Stimulated activated CD4-positive, alpha-beta T cell treated with anti-CD3 and anti-CD28 coated beads, Interleukin-15, amount 100 ng/mL, for 48 hours (primary cell): ENCODE measurements around the gene CDC27.
"Not testable (repeated sequence)": the region's sequence is repeated elsewhere in the genome, so short reads cannot be mapped to it uniquely, and the experiment has no call there.

Experiments used
- DNase-seq, 2 donors: peaks; one replicate each; pipeline ENCODE4 v3.0.0-alpha.2; 2020; ENCODE audit warnings: low read depth in 2 of 2

The CDC27 gene

GRCh38 chr17:47193931-47194511 is 4.9 kb upstream of the CDC27 start:
- no peak for DNase-seq

- DNase-seq = no peak
Observed at GRCh38 chr17:47192554-47192953, 3.5 kb upstream of the CDC27 start.

GRCh38 chr17:47190770-47191169 is 1.7 kb upstream of the CDC27 start:
- no peak for DNase-seq

- DNase-seq = no peak
Observed at GRCh38 chr17:47190243-47190642, 1.1 kb upstream of the CDC27 start.

GRCh38 chr17:47189732-47190237 is 690 bp upstream of the CDC27 start:
- no peak for DNase-seq

GRCh38 chr17:47188271-47188875 is 722 bp downstream of the CDC27 start:
- no peak for DNase-seq

- DNase-seq = no peak
Observed at GRCh38 chr17:47184681-47185080, 4.4 kb downstream of the CDC27 start.

GRCh38 chr17:47180988-47181387 is 8.1 kb downstream of the CDC27 start:
- not testable (repeated sequence) for DNase-seq

GRCh38 chr17:47180337-47180736 is 8.8 kb downstream of the CDC27 start:
- no peak for DNase-seq

- DNase-seq = no peak
Observed at GRCh38 chr17:47179141-47179540, 10.0 kb downstream of the CDC27 start.

GRCh38 chr17:47177261-47177660 is 11.8 kb downstream of the CDC27 start:
- DNase-seq = no peak

- no peak for DNase-seq
Observed at GRCh38 chr17:47176389-47176826, 12.7 kb downstream of the CDC27 start.

- DNase-seq = not testable (repeated sequence)
Observed at GRCh38 chr17:47174823-47175222, 14.3 kb downstream of the CDC27 start.

- no peak for DNase-seq
Observed at GRCh38 chr17:47172696-47173565, 16.2 kb downstream of the CDC27 start.

- no peak for DNase-seq
Observed at GRCh38 chr17:47170710-47171109, 18.4 kb downstream of the CDC27 start.

- DNase-seq = not testable (repeated sequence)
Observed at GRCh38 chr17:47168896-47169295, 20.2 kb downstream of the CDC27 start.

GRCh38 chr17:47166854-47167253 is 22.2 kb downstream of the CDC27 start:
- DNase-seq = not testable (repeated sequence)

- DNase-seq = no peak
Observed at GRCh38 chr17:47165137-47165536, 24.0 kb downstream of the CDC27 start.

- DNase-seq = no peak
Observed at GRCh38 chr17:47164263-47164662, 24.8 kb downstream of the CDC27 start.

- DNase-seq = no peak
Observed at GRCh38 chr17:47162013-47162622, 27.0 kb downstream of the CDC27 start.

GRCh38 chr17:47159315-47159714 is 29.8 kb downstream of the CDC27 start:
- DNase-seq = no peak

- DNase-seq = no peak
Observed at GRCh38 chr17:47145351-47145750, 43.7 kb downstream of the CDC27 start.
